NCI-H1436 treated with DMSO at 0.1 percent for 48 hours (cell line): ENCODE measurements around the gene TCERG1L.

Source experiments
- DNase-seq: peaks from one replicate; lab custom pipeline; 2025; lab: John Stamatoyannopoulos, UW

Gene TCERG1L

GRCh38 chr10:131316321-131317075, 5.0 kb upstream of the TCERG1L start:
- no peak for DNase-seq

- DNase-seq, result no peak
Measured at GRCh38 chr10:131315344-131315743, 3.8 kb upstream of the TCERG1L start.

DNA sequence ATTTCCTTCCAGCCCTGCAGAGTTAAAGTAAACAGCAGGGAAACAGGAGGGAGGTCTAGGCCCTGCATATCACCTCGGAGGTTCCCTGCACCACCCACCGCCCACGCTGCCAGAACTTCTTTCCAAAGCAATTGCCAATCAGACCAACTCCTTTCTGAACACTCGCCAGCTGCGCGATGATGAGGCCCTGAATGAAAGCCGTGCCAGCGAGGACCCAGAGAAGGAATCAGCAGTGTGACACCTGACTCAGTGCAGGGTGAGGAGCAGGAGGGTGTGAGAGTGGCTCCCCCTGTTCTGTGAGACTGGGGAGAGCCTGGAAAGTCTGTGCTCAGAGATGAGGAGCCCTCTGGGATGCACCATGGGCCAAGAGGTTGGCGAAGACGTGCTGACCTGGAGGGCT, 3.3 kb upstream of the TCERG1L start:
- no peak for DNase-seq

DNA sequence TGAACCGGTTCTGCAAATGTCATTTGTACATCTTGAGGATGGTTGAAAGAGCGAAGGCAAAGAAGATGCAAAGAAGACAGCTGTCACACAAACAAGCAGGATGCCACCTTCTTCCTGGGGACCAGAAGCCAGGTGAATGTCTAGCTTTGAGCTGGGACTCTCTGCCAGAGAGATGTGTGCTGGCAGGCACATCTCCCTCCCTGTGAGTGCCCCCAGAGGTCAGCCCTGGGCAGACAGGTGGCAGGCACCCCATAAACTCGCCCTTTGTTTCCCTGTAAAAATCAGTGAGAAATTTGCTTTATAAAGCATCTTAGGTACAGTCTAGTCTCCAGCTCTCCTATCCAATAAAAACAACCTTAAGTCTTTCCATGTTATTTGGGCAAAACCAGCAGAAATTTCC, 2.6 kb upstream of the TCERG1L start:
- no peak for DNase-seq

DNA sequence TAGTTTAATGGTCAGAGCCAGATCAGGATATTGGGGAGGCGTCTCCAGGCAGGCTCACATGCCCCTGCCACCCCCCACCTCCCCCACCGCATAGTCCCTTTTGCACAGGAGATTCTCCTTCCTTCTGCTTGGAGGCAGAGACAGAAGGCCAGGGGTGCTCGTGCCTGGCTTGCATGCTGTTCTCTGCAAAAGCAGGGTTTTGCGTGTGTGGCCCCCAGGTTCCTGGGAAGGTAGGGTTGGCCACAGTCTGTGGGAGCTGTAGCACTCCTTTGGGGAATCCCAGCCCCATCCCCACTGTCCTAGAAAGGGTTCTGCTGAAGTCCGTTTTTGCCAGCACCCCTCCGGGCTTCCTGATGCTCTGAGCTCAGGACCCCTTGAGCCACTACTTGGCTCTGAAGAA, 1.9 kb upstream of the TCERG1L start:
- DNase-seq, result no peak

DNA sequence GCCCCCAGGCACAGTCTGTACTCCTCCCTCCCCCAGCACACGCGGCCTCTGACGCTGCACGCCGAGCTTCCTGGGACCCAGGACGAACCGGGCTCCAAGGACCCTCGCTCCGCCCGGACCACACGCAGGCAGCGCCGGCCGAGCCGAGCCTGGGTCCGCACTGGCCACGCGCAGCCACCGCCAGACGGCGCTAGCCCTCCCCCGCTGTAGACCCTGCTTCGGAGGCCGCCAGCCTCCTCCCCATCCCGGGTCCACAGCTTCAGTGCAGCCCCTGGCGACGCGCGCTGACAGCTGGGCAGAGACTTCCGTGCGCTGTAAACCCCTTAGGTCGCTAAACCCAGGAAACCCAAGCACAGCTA, 936 bp upstream of the TCERG1L start:
- DNase-seq, result peak; percentile 30

DNA sequence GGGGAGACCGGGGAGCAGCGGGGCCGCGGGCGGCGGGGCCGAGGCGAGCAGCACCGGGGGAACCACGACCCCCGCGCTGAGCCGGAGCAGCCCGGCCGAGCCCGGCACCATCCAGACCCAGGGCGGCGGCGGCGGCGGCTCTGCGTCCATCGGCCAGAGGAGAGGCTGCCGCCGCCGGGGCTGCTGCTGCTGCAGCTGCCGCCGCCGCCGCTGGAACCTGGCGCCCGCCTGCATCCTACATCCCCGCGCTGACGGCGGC, 190 bp downstream of the TCERG1L start:
- DNase-seq, result no peak

GRCh38 chr10:131310551-131311401, 745 bp downstream of the TCERG1L start:
- DNase-seq, result no peak

DNA sequence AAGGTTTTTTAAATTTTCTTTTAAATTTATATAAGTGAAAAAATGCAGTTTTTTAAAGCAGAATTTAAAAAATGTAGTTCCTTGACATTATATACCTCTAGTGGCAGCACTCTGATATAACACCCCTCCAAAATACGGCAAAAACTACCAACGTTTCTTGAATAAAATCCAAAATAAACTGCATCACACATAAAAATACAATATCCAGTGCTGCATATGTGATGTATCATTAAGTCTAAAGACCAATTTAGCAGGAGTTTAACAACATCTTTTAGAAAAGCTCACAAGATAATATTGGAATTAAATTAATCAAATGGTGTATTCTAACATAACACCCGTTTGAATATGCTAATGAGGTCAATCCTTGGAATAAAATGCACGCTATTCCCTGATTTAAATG, 1.4 kb downstream of the TCERG1L start:
- DNase-seq, result no peak

GRCh38 chr10:131300508-131300907, 11.0 kb downstream of the TCERG1L start:
- DNase-seq, result no peak

- no peak for DNase-seq
Measured at GRCh38 chr10:131290781-131291180, 20.7 kb downstream of the TCERG1L start.

- DNase-seq, result no peak
Measured at GRCh38 chr10:131288648-131289047, 22.9 kb downstream of the TCERG1L start.

- DNase-seq, result no peak
Measured at GRCh38 chr10:131282961-131283360, 28.6 kb downstream of the TCERG1L start.

DNA sequence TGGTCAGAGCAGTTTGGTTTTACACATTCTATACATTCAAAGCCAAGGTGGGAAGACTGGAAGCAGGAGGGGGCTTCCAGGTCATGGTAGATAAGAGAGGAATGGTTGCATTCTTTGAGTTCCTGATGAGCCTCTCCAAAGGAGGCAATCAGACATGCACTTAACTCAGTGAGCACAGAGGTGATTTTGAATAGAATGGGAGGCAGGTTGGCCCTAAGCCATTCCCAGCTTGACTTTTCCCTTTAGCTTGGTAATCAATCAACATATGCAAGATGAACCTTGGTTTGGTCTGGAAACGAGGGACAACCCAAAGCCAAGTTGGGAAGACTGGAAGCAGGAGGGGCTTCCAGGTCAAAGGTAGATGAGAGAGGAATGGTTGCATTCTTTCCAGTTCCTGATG, 31.4 kb downstream of the TCERG1L start:
- no peak for DNase-seq

GRCh38 chr10:131279516-131279915, 32.0 kb downstream of the TCERG1L start:
- no peak for DNase-seq

DNA sequence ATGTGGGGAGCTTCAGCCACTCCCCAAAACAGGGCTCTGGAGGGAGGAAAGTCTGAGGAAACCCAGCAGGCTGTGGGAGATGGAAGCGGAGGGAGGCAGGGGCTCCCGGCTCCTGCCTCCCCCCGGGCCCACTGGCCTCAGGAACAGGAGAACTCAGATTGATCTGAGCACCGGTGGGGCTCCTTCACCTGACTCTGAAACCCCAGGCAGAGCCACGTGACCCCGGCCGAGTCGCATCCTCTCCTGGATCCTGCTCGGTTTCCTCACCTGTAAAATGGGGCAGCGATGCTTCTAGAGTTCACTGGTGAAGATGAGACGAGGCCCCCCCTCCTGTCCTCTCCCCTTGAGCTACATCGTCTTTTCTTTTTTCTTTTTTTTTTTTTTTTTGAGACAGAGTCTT, 33.6 kb downstream of the TCERG1L start:
- DNase-seq, result no peak

GRCh38 chr10:131277278-131277677, 34.2 kb downstream of the TCERG1L start:
- DNase-seq, result no peak

DNA sequence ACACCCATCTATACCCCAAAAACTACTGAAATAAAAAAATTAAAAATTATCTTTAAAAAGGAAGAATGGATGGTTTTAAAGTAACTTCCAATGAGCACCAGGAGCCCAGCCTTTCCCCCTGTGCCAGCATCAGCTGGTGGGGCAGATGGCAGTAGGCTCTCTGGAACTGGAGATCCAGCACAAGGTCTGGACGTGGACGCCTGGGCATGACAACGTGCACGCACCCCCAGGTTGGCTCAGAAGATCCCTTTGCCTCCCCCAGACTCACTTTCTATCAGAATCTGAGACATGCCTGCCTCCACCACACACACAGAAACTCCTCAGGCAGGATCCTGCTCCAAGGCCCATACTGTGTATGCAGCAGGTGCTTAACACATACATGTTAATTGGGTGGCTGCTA, 35.8 kb downstream of the TCERG1L start:
- no peak for DNase-seq

- DNase-seq, result no peak
Measured at GRCh38 chr10:131274883-131275282, 36.6 kb downstream of the TCERG1L start.

DNA sequence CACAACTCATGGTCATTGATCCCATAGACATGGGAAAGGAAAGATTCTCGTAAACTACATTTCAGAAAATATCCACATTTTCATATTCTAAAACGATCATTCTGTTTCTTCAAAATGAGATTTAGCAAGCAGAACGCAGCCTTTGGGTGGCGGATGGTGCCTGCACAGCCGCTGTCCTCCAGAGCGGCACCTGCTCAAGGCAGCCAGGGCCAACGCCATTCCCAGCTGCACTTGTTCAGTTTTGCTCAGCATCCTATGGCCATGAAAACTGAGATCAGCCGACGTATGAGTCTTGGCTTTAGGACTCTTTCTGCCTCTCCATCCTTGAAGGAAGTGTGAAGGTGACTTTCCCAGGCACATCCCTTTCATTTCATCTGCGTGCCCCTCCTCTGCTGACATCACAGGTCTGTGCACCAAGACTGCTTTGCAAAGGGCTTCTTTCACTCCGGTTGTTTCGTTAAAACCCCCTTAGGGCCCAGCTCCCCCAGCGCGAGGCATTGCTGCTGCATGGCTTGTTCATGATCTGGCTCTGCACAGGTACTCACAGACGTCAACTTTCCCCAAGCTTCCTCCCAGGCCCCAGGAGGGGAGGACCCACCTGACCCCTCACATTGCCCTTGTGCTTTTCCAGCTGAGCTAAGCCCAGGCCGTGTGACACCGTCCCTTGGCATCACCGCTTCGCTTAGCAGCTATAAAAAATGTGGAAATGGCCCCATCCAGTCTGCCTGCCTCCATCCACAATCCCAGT, 37.2 kb downstream of the TCERG1L start:
- DNase-seq, result no peak

DNA sequence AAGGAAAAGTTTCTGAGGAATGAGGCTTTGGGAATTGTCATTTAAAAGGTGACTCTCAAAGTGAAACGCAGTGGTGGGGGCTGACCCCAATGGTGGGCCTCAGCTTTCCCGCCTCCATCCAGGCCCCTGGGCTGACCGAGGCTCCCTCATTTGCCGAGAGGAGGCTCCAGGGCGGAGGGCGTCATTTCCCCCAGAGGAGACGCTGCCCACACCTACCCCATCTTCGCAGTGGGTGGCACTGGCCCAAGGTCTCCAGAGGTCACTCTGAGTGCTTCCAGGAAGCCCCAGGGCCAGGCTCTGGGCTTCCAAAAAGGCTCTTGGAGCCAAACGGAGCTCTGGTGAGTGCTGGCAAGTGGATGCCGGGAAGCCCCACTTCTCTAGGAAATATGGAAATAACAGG, 38.0 kb downstream of the TCERG1L start:
- DNase-seq, result no peak

DNA sequence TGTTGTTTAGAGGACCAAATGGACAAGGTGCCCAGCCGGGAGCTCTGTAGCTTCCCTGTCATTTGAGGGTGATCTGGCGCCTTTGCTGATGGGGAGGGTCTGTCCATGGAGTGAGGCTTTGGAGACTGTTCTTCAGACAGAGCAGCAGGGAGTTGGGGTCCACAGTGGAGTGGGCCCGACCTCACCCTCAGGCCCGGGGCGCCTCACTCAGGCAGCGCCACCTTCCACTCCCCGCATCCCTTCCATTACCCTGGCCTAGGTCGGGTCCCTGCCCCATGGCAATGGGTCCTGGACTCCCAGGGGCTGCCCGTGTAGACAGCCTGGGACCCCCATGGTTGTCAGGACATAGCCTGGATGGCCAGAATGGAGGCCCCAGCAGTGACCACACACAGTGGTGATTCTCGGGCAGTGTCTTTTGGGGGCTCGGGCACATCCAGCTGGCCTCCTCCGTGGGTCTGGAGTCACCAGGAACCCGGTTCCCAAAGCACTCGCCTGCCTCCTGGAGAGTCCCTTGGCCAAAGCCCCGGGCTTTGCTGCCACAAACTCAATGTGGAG, 38.5 kb downstream of the TCERG1L start:
- no peak for DNase-seq

DNA sequence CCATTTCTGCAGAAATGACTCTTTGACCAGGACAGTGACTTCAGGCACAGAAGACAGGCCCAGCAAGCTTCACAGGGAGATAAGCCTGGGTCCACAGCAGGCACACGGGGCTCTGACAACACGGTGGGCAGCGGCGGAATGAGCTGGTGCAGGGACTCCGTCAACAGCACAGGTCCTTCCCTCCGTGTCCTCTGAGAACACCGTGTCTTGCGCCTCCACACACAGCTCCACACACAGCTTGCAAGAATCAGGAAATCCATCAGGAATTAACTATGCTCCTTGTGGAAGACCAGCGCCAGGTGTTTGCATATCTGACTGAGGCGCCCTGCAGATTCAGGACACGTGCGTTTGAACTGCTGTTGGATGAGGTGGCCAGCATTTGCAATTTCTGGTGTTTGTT, 39.6 kb downstream of the TCERG1L start:
- no peak for DNase-seq
